ENCODE results near the gene NCOA5.

- TF ChIP-seq EZH2 (IDR thresholded peaks at IDR 0.05; ENCODE audit: low read length, unreplicated experiment) (no peak), EZH2phosphoT487 (IDR thresholded peaks at IDR 0.05; ENCODE audit: borderline replicate concordance, low read length) (no peak)
Measured at GRCh38 chr20:46028772-46029371, 60.9 kb downstream of the NCOA5 start, which contains the start of gene SLC12A5.
